Testis (tissue), 3 donors: ENCODE results near the gene CACNB1. TPM values are rescaled to one million over a fixed set of nuclear protein-coding genes. Genes with fewer than 3 reads are reported as not detected.

Source experiments
- DNase-seq: peaks from one replicate; pipeline ENCODE4 v3.0.0-alpha.2; 2019
- H3K27ac ChIP-seq, 2 donors: fragments of 200-600 bp; sonication (generic); one replicate each; pipeline ENCODE4 v1.5.1; 2019
- H3K27me3 ChIP-seq: fragments of 200-600 bp; sonication (generic); one replicate; pipeline ENCODE4 v1.5.1; 2019
- H3K36me3 ChIP-seq: fragments of 200-600 bp; sonication (generic); one replicate; pipeline ENCODE4 v1.5.1; 2017; ENCODE audit warnings: low read depth; ENCODE audit errors: missing control alignments
- H3K4me1 ChIP-seq: fragments of 200-600 bp; sonication (generic); one replicate; pipeline ENCODE4 v1.5.1; 2019
- H3K4me3 ChIP-seq, 2 donors: fragments of 200-600 bp; sonication (generic); one replicate each; pipeline ENCODE4 v1.5.1; 2017 to 2019
- H3K9me3 ChIP-seq: fragments of 200-600 bp; sonication (generic); one replicate; pipeline ENCODE4 v1.5.1; 2017
- POLR2A ChIP-seq: fragments of 450-650 bp; IDR thresholded peaks from one replicate; pipeline ENCODE4 v1.6.1; 2017; ENCODE audit warnings: antibody characterized with exemption, mild to moderate bottlenecking, moderate library complexity
- WGBS, 2 donors: methylation state at CpG; one replicate each; pipeline ENCODE4 v1.1.5; 2018; 5-methylcytosine and 5-hydroxymethylcytosine counted together
- intact Hi-C: fragments of 100-400 bp; cut with DNase I; formaldehyde crosslinking; loops from one replicate; pipeline ENCODE4 v1.15.1; 2023; ENCODE audit warnings: low total_unique reads
- polyA plus RNA-seq: library from polyadenylated mRNA; stranded (reverse); fragments of 350-450 nt; fragmentation: Illumina TruSeq; extraction: RNeasy Lipid Tissue Mini Kit (QIAGEN cat#74804); gene quantifications from one replicate; pipeline ENCODE4 v1.2.3, GENCODE V29; 2014; ENCODE audit warnings: low read depth, low replicate concordance; ENCODE audit not compliant: insufficient read depth
- total RNA-seq, 2 donors: library from RNA; depleted of rRNA; stranded (reverse); fragments of >200 nt; gene quantifications; one replicate each; pipeline ENCODE4 v1.2.3, GENCODE V29; 2016
- TF ChIP-seq, protein P1 (sequence below), 3 experiments: fragments of 450-650 bp in 2 of 3; fragments of 200-600 bp in 1 of 3; sonication (generic) in 1 of 3; IDR thresholded peaks; one replicate each; pipeline ENCODE4 v1.5.1; 2016 to 2019; ENCODE audit warnings: antibody characterized with exemption in 3 of 3, mild to moderate bottlenecking in 2 of 3, moderate library complexity in 1 of 3

The CACNB1 gene
- total and polyA plus RNA-seq, 3 donors from 2014 or later = 11.3 to 19.8 (median 18.1) TPM

DNA sequence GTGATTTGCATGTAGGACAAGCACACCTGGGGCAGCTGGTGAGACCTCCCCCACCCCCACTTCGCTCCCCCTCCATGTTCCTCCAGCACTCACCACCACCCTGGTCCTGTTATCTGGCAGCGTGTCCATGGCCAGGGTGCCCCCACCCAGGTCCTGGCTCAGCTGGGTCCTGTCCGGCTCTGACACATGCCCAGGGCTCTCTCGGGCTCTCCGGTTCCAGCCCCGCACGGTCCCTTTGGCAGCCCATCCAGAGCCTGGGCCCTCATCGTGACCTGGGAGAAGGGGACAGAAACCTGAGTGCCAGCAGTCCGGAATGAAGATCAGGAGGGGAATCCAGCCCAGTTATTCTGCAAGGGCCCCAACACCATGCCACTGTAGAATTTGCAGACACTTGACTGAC, 57.9 kb downstream of the CACNB1 start:
- WGBS, 2 donors = 92 to 94% methylated on average over 2 to 9 of the region's 9 CpGs
- Histone ChIP-seq H3K36me3 (no peaks in the 10 kb centered on the region), H3K4me1 (no peaks in the 10 kb centered on the region), H3K27ac (no peak overlapping the region), H3K27me3 (no peaks in the 10 kb centered on the region), H3K4me3 (no peak overlapping the region), H3K9me3 (no peaks in the 10 kb centered on the region)
- intact Hi-C loops = no loop called here
- TF ChIP-seq, protein P1, sequence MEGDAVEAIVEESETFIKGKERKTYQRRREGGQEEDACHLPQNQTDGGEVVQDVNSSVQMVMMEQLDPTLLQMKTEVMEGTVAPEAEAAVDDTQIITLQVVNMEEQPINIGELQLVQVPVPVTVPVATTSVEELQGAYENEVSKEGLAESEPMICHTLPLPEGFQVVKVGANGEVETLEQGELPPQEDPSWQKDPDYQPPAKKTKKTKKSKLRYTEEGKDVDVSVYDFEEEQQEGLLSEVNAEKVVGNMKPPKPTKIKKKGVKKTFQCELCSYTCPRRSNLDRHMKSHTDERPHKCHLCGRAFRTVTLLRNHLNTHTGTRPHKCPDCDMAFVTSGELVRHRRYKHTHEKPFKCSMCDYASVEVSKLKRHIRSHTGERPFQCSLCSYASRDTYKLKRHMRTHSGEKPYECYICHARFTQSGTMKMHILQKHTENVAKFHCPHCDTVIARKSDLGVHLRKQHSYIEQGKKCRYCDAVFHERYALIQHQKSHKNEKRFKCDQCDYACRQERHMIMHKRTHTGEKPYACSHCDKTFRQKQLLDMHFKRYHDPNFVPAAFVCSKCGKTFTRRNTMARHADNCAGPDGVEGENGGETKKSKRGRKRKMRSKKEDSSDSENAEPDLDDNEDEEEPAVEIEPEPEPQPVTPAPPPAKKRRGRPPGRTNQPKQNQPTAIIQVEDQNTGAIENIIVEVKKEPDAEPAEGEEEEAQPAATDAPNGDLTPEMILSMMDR (IDR thresholded peaks at IDR 0.05) = no peak
- TF ChIP-seq POLR2A = no peak
- no peak for DNase-seq

DNA sequence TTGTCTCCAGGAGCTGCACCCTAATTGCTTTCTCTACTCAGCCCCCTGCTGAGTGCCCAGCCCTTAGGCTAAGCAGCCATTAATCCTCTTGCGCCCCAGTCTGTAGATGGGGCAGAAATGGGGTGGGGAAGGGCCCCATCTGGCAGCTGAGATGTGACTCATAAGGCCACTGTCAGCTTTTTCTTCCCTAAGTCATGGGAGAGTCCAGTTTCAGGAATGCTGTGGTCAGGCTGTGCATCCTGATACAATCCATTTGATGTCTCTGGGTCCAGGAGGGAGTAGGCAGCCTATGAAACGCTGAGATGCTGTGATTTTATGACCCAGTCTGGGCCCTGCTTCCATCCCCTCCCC, 58.3 kb downstream of the CACNB1 start:
- Histone ChIP-seq H3K36me3 (no peaks in the 10 kb centered on the region), H3K4me1 (no peaks in the 10 kb centered on the region), H3K27me3 (no peaks in the 10 kb centered on the region), H3K4me3 (no peak overlapping the region), H3K9me3 (no peaks in the 10 kb centered on the region), H3K27ac (no peak overlapping the region)
- TF ChIP-seq POLR2A = no peak
- TF ChIP-seq, protein P1 (IDR thresholded peaks at IDR 0.05) = no peak
- intact Hi-C loops = no loop called here
- DNase-seq = no peak
- WGBS, 2 donors = 86 to 100% methylated on average over 1 to 2 of the region's 2 CpGs

DNA sequence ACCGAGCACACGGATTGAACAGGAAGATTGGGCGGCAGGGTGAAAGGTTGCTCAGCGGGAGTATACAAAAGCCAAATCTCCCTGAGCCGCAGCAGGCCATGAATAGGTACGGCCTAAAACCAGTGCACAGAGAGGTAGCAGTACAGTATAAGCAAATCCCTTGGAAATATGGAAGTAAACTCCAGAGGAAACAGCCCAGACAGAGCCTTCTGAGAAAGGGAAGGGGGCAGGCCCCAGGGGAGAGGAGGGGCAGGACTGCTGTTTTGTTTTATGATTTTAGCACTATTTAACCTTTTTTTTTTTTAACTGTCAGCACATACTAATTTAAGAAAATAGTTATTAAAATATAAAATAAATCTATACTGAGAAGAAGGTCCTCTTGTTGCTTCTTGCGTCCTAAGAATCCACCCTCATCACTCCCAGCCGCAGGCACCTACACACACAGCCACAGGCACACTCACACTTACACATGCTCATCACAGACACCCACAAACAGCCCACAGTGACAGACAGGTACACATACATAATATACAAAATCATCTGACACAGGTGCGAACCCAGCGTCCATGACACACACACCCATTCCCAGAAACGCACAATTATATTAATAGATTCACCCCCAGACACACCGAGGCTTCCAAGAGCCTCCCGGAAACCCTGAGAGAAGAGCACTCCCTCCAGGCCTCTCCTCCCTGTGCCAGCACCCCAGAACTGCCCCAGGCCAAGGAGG, 58.9 kb downstream of the CACNB1 start:
- 78 to 84% methylated on average over 11 to 13 of the region's 13 CpGs for WGBS, 2 donors
- Histone ChIP-seq H3K4me3 (no peak overlapping the region), H3K27ac (no peak overlapping the region)

DNA sequence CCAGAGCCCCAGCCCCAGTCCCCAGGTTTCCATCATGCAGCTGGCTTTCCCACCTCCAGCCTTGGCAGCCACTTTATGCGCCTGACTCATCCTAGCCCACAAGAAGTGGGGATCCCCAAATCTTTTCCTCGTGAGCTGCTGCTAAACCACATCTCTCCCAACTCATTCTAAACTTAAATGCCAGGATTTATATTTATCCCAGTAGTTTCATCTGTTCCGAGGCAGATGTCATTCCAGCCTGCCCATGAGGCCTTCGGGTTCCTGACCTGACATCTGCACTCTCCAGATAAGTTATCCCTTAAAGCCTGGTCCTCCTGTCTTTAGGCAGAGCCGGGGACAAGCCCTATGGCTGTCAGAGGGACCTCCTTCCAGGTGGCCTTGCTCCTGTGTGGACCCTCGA, 62.6 kb downstream of the CACNB1 start:
- 80 to 87% methylated on average over 6 of the region's 6 CpGs for WGBS, 2 donors
- Histone ChIP-seq H3K27me3 (no peaks in the 10 kb centered on the region), H3K9me3 (no peaks in the 10 kb centered on the region), H3K27ac (no peak overlapping the region), H3K36me3 (no peaks in the 10 kb centered on the region), H3K4me1 (no peaks in the 10 kb centered on the region), H3K4me3 (no peak overlapping the region)
- no peak for DNase-seq
- TF ChIP-seq POLR2A = no peak
- TF ChIP-seq, protein P1 (IDR thresholded peaks at IDR 0.05) = no peak
- intact Hi-C loops = no loop called here

More for the DNA sequence above, 58.9 kb downstream of the CACNB1 start:
- Histone ChIP-seq H3K36me3 (no peaks in the 10 kb centered on the region), H3K9me3 (no peaks in the 10 kb centered on the region), H3K27me3 (no peaks in the 10 kb centered on the region), H3K4me1 (no peaks in the 10 kb centered on the region)
- TF ChIP-seq, protein P1 (IDR thresholded peaks at IDR 0.05) = no peak
- no peak for TF ChIP-seq POLR2A
- intact Hi-C loops = no loop called here
- no peak for DNase-seq

DNA sequence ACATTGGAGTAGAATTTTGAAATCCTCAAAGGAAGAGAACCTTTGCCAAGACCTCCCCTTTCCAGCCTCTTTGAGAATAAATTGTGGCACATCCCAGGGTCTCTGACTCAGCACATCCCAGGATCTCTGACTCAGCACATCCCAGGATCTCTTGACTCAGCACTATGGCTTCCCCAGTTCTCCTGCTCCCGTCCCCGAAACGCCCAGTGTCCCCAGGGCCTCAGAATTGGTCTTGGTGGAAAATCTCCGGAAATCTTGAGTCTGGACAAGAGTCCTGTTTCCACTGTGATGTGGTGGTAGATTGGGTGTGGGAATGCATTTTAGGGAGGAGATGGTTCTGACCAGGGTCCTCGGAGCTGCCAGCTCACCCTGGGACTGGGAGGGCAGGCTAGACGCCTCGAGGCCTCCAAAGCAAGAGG, 65.3 kb downstream of the CACNB1 start:
- Histone ChIP-seq H3K36me3 (no peaks in the 10 kb centered on the region), H3K27me3 (no peaks in the 10 kb centered on the region), H3K4me1 (no peaks in the 10 kb centered on the region), H3K4me3 (no peak overlapping the region), H3K27ac (no peak overlapping the region), H3K9me3 (no peaks in the 10 kb centered on the region)
- intact Hi-C loops = no loop called here
- DNase-seq = no peak
- no peak for TF ChIP-seq POLR2A
- TF ChIP-seq, protein P1 (IDR thresholded peaks at IDR 0.05) = no peak
- 85 to 87% methylated on average over 6 to 7 of the region's 7 CpGs for WGBS, 2 donors
